ENCODE data around the gene CAVIN2. TPM values are rescaled to one million over a fixed set of nuclear protein-coding genes. Genes with fewer than 3 reads are reported as not detected.

CAVIN2 gene
- total RNA-seq, 1 donor from 2014 or later = not detected

DNA sequence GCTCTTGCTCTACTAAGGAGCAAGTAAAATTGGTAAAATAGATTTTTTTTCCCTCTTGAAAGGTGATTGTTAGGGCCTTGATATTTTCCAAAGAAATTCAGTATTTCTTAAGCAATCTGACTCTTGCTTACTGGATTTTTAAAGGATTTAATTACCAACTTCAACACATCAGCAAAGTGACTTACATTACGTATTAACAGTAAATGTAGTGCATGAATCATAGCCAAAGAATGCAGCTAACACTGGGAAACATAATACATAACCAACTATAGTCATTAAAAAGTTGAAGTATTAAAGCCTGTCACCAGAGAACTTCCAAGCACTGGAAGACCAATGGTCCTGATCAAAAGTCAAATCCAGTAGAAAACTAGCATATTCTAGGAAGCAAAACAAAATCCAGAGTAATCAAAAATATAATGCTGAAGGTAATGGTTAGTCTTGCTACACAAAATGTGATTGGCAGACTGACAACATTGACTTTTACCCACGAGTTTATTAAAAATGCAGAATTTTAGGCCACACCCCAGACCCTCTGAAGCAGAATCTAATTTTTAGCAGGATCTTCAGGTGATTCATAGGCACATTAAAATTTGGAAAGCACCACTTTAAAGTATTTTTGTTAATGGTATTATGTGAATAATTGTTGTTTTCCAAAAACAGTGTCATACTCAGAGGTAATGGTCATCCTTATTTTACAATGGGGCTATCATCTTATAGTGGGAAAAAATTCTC is 31.8 kb upstream of the CAVIN2 start:
- no peak for DNase-seq (ENCODE audit: low spot score)
- intact Hi-C loops (cut with micrococcal nuclease) = no loop called here
- H3K27me3 Mint-ChIP-seq (ENCODE audit: insufficient read depth) = peaks cover 3% of the 10 kb centered on the region
- no peak overlapping the region for H3K4me3 Mint-ChIP-seq
- no peaks in the 10 kb centered on the region for H3K9me3 Mint-ChIP-seq
- no peaks in the 10 kb centered on the region for H3K4me1 Mint-ChIP-seq (ENCODE audit: low read depth)
- no peak overlapping the region for H3K27ac Mint-ChIP-seq
- no peaks in the 10 kb centered on the region for H3K36me3 Mint-ChIP-seq (ENCODE audit: low read depth)

DNA sequence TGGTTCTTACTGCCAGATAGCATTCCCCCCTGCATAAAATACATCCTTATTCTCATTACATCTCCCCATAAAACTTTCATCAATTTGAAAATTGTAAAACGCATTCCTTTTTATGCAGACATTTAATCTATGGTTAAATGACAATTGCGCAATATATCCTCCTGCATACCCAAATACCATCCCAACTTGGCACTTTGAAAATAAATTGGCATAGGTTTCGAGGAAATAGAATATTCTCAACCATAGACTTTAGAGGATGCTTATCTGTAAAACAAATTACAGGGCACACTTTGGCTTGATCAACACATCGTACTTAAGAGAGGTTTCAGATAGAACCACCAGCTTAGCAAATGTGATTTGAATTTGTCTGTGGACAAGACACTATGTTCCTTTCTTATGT is 31.0 kb upstream of the CAVIN2 start:
- Mint-ChIP-seq H3K9me3 (no peaks in the 10 kb centered on the region), H3K27me3 (ENCODE audit: insufficient read depth) (peaks cover 3% of the 10 kb centered on the region), H3K4me3 (no peak overlapping the region), H3K4me1 (ENCODE audit: low read depth) (no peaks in the 10 kb centered on the region), H3K27ac (no peak overlapping the region), H3K36me3 (ENCODE audit: low read depth) (no peaks in the 10 kb centered on the region)
- intact Hi-C loops (cut with micrococcal nuclease) = no loop called here
- DNase-seq (ENCODE audit: low spot score) = no peak

DNA sequence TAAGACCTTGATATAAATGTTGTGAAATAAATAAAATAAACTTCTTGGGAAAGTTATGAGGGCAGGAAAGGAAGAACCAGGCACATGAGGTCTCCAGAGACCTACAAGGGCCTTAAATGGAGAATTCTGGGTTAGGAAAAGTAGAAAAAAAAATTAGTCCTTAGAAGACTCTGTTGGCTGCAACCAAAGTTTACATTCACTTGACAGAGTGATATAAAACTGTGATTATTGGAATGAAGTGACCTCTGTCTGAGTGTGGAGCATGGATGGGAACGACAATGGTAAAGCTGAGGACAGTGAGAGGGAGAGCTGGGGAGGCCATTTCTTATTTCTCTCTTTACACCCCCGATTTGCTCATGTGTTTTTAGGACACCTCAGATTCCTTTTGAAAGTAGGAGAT is 29.0 kb upstream of the CAVIN2 start:
- H3K4me3 Mint-ChIP-seq = no peak overlapping the region
- intact Hi-C loops (cut with micrococcal nuclease) = no loop called here

DNA sequence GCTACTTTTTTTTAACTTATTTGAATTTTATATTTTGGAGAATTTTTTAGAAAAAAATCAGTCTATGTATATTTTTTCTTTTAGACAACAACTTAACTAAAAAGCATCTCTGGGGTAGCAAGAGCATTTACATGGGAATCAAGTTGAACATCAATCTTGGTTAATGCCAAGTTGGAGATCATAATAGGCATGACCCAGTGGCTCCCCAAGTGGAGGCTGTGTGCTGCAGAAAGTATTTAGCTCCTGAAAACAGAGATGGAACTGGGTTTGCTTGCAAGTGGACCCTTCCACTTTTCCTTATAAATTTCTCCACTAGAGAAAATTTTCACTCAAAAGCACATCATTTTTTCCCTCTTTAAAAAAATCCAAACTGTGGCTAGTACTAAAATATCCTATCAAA is 23.9 kb upstream of the CAVIN2 start:
- Mint-ChIP-seq H3K27me3 (ENCODE audit: insufficient read depth) (peaks cover 3% of the 10 kb centered on the region), H3K4me1 (ENCODE audit: low read depth) (no peaks in the 10 kb centered on the region), H3K4me3 (no peak overlapping the region), H3K9me3 (no peaks in the 10 kb centered on the region), H3K27ac (no peak overlapping the region), H3K36me3 (ENCODE audit: low read depth) (no peaks in the 10 kb centered on the region)
- intact Hi-C loops (cut with micrococcal nuclease) = no loop called here
- DNase-seq (ENCODE audit: low spot score) = no peak

More for the DNA sequence above, 29.0 kb upstream of the CAVIN2 start:
- no peak overlapping the region for H3K27ac Mint-ChIP-seq
- no peaks in the 10 kb centered on the region for H3K9me3 Mint-ChIP-seq
- DNase-seq (ENCODE audit: low spot score) = no peak
- H3K27me3 Mint-ChIP-seq (ENCODE audit: insufficient read depth) = peaks cover 5% of the 10 kb centered on the region
- H3K36me3 Mint-ChIP-seq (ENCODE audit: low read depth) = no peaks in the 10 kb centered on the region
- no peaks in the 10 kb centered on the region for H3K4me1 Mint-ChIP-seq (ENCODE audit: low read depth)

DNA sequence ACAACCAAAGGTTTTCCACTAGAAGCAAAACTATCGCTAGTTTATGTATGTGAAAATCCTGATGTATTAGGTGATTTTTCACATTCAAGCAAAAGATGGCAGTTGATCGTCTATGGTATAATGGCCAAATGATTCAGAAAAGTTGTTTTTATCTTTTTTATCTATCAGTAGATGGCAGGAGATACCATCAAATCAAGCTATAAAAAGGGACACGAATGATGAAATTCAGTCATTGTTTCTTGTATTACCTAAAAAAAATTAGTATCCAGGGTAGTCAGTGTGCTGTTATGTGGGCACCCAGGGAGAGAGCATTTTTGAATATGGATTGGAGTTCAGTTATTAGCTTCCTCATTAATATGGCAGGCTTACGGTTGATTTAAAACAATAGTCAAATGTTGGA is 22.9 kb upstream of the CAVIN2 start:
- Mint-ChIP-seq H3K4me1 (ENCODE audit: low read depth) (no peaks in the 10 kb centered on the region), H3K9me3 (no peaks in the 10 kb centered on the region), H3K27ac (no peak overlapping the region), H3K36me3 (ENCODE audit: low read depth) (no peaks in the 10 kb centered on the region), H3K27me3 (ENCODE audit: insufficient read depth) (peaks cover 3% of the 10 kb centered on the region), H3K4me3 (no peak overlapping the region)
- DNase-seq (ENCODE audit: low spot score) = no peak
- intact Hi-C loops (cut with micrococcal nuclease) = no loop called here

DNA sequence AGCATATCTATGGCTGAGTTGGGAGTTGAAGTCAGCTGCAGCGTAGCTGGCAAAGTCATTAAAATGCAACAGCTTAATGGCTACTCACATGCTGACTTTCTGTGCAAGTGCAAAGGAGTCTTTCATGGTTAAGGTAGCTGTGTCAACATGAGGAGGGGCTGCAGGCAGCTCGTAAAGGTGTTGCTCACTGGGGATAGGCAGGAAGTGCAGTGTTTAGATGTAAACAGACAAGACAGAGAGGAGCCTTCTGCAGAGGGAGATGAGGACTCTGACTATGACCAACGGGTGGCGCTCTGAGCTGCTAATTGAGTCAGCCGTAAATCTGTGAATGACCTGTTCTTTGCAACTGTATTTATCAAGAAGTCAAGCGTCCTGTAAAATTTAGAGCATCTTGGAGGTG is 22.3 kb upstream of the CAVIN2 start:
- no peak overlapping the region for H3K27ac Mint-ChIP-seq
- H3K9me3 Mint-ChIP-seq = no peaks in the 10 kb centered on the region
- H3K27me3 Mint-ChIP-seq (ENCODE audit: insufficient read depth) = peaks cover 7% of the 10 kb centered on the region
- intact Hi-C loops (cut with micrococcal nuclease) = no loop called here
- no peaks in the 10 kb centered on the region for H3K36me3 Mint-ChIP-seq (ENCODE audit: low read depth)
- no peak for DNase-seq (ENCODE audit: low spot score)
- no peak overlapping the region for H3K4me3 Mint-ChIP-seq
- no peaks in the 10 kb centered on the region for H3K4me1 Mint-ChIP-seq (ENCODE audit: low read depth)

DNA sequence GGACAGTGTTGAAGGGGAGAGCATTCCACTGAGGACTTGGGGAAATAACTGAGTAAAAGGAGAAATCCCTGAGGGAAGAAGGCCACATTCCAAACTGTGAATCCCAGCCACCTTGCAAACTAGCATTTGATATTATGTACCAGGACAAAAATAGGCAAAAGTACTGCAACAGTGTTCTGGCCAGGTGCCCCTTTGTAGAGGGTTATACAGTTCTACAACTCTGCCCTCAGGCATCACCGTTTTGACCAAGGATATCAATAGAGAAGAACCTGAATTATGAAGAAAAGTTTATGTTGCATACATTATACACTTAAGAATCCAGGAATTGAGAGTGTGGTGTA is 20.6 kb upstream of the CAVIN2 start:
- H3K4me3 Mint-ChIP-seq = no peak overlapping the region

DNA sequence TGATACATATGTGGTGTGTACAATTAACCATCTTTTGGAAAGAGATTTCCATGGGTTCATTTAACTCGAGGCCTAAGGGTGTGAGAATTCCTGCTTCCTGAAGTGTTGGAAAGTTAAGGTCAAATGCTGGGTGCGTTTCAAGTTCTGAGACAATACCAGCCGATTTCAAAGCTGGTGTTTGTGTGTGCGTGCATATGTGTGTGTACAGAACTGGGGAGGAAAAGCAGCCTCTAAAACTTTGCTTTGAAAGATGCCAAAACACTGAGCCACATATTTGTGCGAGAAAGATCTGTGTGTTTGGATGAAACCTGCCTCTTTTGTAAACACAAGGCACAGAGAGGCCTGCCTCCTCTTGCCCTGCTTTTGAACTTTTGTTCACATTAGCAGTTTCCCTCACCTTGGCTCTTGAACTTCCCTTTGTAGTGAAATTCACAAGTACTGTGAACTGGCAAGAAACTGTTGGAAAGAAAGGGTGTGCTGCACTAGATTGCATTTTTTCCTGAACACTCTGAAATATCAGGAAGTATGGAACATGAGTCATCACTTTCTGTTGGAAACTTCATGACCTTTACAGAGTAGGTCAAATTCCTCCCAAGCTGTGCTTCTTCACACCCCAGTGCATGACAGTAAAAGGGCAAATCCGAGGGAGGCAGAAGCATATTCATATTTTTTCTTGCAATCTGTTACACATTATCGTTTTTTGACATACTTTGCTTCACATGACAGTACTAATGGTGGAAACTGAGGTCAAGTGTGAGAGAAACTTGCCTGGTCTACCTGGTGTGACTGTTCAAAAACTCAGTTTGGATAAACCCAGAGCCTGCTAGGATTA is 20.0 kb upstream of the CAVIN2 start:
- H3K27me3 Mint-ChIP-seq (ENCODE audit: insufficient read depth) = peaks cover 9% of the 10 kb centered on the region
- no peaks in the 10 kb centered on the region for H3K9me3 Mint-ChIP-seq
- H3K36me3 Mint-ChIP-seq (ENCODE audit: low read depth) = no peaks in the 10 kb centered on the region
- H3K4me1 Mint-ChIP-seq (ENCODE audit: low read depth) = no peaks in the 10 kb centered on the region
- no peak overlapping the region for H3K4me3 Mint-ChIP-seq
- DNase-seq (ENCODE audit: low spot score) = no peak
- no peak overlapping the region for H3K27ac Mint-ChIP-seq
- intact Hi-C loops (cut with micrococcal nuclease) = no loop called here

More for the DNA sequence above, 20.6 kb upstream of the CAVIN2 start:
- no peaks in the 10 kb centered on the region for H3K36me3 Mint-ChIP-seq (ENCODE audit: low read depth)
- intact Hi-C loops (cut with micrococcal nuclease) = no loop called here
- peaks cover 9% of the 10 kb centered on the region for H3K27me3 Mint-ChIP-seq (ENCODE audit: insufficient read depth)
- H3K9me3 Mint-ChIP-seq = no peaks in the 10 kb centered on the region
- no peak overlapping the region for H3K27ac Mint-ChIP-seq
- no peaks in the 10 kb centered on the region for H3K4me1 Mint-ChIP-seq (ENCODE audit: low read depth)
- DNase-seq (ENCODE audit: low spot score) = no peak

DNA sequence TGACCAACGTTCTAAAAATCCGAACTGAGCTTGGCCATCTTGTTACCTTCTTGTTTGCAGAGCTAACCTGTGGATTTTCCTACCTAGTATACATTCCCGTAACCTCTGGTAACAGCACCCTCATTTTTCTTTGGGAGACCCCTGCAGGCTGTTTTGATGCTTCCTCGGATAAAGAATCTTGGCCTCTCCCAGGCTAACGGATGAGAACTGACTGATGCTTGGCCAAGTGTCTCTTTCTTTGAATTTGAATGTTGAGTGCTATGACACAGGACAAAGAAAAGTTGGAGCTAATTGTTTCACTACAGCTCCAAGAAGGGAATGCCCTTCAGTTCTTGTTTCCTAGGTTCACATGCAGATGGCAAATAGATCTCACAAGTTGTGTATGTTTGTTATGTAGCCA is 19.3 kb upstream of the CAVIN2 start:
- Mint-ChIP-seq H3K4me3 (no peak overlapping the region), H3K27me3 (ENCODE audit: insufficient read depth) (peaks cover 11% of the 10 kb centered on the region)
- intact Hi-C loops (cut with micrococcal nuclease) = no loop called here

DNA sequence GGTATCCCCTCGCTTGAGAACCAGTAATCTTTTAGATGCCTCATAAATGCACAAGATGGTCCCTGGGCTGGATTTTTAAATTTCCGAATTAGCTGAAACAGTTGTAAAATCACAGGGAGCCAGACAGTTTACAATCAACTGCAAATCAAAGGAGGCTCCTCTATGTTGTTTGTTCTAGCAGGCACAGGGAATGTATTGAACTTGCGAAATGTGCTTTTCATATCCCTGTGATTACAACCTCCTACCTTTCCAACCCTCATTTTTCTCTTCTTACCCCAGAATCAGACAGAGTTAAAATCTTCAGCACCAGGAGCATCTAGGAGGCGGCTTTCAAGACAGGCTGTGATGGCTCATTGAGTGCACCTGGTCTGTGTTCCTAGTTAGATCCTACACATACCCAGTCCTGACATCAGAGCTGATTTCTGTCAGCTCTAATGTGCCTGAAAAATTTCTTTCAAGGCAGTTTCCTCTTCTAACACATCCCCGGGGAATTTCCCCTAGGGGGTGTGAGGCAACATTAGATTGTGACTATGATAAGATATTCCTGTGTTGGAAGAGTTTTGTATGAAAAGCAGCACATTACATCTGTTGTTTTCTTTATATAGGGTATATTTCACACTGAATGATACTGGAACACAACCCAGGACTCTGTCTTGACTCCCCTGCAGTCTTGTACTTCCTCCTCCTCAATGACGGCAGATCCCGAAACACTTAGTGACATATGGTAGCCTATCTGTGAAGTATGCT is 17.9 kb upstream of the CAVIN2 start:
- Mint-ChIP-seq H3K36me3 (ENCODE audit: low read depth) (no peaks in the 10 kb centered on the region), H3K4me3 (no peak overlapping the region), H3K27ac (no peak overlapping the region), H3K27me3 (ENCODE audit: insufficient read depth) (peaks cover 9% of the 10 kb centered on the region), H3K9me3 (no peaks in the 10 kb centered on the region), H3K4me1 (ENCODE audit: low read depth) (no peaks in the 10 kb centered on the region)
- DNase-seq (ENCODE audit: low spot score) = no peak
- intact Hi-C loops (cut with micrococcal nuclease) = no loop called here

More for the DNA sequence above, 19.3 kb upstream of the CAVIN2 start:
- no peak for DNase-seq (ENCODE audit: low spot score)
- H3K27ac Mint-ChIP-seq = no peak overlapping the region
- H3K36me3 Mint-ChIP-seq (ENCODE audit: low read depth) = no peaks in the 10 kb centered on the region
- H3K4me1 Mint-ChIP-seq (ENCODE audit: low read depth) = no peaks in the 10 kb centered on the region
- H3K9me3 Mint-ChIP-seq = no peaks in the 10 kb centered on the region

DNA sequence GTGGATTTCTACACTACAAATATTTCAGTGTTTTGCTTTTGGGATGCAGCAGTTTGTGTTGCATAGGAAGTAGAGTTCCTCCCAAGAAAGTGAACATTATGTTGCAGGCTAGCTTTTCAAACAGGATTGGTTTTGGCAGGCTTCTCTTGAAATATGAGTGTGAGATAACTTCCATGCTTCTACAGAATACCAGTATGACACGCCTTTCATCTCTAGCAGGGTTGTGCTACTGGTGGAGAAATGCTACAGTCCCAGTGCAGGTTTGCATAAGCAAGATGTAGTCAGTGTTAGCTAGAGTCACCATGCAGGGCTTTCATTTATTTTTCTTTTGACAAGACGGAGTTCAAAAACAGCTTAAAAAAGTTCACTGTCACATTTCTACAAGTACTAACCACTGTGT is 17.1 kb upstream of the CAVIN2 start:
- Mint-ChIP-seq H3K36me3 (ENCODE audit: low read depth) (no peaks in the 10 kb centered on the region), H3K9me3 (no peaks in the 10 kb centered on the region), H3K27ac (no peak overlapping the region), H3K4me1 (ENCODE audit: low read depth) (no peaks in the 10 kb centered on the region), H3K27me3 (ENCODE audit: insufficient read depth) (peaks cover 9% of the 10 kb centered on the region), H3K4me3 (no peak overlapping the region)
- intact Hi-C loops (cut with micrococcal nuclease) = no loop called here
- DNase-seq (ENCODE audit: low spot score) = no peak

DNA sequence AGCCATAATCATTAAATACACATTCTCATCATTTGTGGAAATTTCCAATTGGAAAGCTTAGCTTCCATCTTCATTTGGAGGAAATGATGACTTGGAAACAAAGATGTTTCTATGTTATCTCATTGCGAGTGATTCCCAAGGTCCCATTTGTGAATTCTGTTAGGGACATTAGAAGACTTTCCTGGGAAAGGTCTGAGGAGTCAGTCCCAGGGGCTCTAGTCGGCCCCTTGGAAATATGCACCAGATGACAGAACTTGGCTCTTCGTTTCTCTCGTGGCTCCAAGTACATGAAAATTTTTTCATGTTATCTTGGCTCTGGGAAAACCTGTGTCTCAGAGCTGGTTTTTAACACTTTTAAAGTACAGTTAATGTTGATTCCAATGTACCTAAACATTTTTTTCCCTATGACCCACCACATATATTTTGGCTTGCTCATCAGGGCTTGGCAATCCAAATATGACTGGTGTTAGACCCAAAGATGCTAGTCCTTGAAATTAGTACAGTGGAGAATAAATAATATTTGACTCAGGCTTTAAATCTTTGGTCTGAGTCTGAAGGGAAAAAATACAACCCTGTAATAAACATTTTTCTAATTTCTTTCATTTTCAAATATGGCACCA is 15.4 kb upstream of the CAVIN2 start:
- Mint-ChIP-seq H3K36me3 (ENCODE audit: low read depth) (no peaks in the 10 kb centered on the region), H3K9me3 (no peaks in the 10 kb centered on the region), H3K4me3 (no peak overlapping the region), H3K4me1 (ENCODE audit: low read depth) (no peaks in the 10 kb centered on the region), H3K27ac (no peak overlapping the region), H3K27me3 (ENCODE audit: insufficient read depth) (peaks cover 15% of the 10 kb centered on the region)
- intact Hi-C loops (cut with micrococcal nuclease) = no loop called here
- no peak for DNase-seq (ENCODE audit: low spot score)
